Measurements from ENCODE around the gene TPSG1. TPM values are rescaled to one million over a fixed set of nuclear protein-coding genes. Genes with fewer than 3 reads are reported as not detected.

Gene TPSG1
- polyA plus RNA-seq, 1 donor (not counting 4 experiments of a cell fraction or from before 2014, with no cell fraction given): not detected

DNA sequence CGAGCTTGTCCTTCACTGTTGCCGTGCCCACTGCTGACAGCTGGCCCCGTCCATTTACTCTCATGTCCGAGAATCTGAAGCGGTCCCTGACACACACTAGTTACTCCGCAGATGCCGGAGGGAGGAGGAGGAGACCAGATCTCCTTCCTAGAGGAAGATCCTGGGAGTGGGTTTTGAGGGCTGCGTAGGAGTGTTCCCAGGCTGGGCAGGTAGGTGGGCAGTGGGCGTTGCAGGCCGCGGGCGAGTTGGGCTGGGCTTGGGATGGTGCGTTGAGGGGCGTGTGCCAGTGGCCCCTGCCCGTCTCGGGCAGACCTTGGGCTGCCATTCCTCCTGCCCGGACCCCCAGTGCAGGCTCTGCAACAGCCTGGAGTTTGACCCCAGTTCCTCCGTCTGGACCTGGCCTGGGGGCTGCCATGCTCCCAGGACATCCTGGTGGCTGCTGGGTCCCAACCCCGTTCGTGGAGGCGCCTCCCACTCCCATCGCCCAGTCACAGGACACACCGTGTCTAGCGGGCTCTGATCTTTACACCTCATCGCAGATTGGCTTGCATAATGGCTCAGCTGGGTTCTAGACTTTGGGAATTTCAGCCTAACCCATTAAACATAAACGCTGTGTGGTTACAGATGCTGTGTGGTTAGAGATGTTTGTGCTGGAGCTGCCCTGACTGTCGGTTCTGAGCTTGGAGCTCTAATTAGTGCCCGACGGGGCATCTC is 49.3 kb downstream of the TPSG1 start:
- Histone ChIP-seq H3K9ac (ENCODE audit: control insufficient read depth, extremely low read depth, insufficient read depth, low read length) (no peak overlapping the region), H3K9me1 (ENCODE audit: control insufficient read depth, extremely low read depth, insufficient read depth, low read length) (no peaks in the 10 kb centered on the region), H4K20me1 (ENCODE audit: control insufficient read depth, extremely low read depth, insufficient read depth, low read length) (no peaks in the 10 kb centered on the region), H3K4me2 (ENCODE audit: control insufficient read depth, extremely low read depth, insufficient read depth, low read depth, low read length) (no peak overlapping the region), H3K4me1 (ENCODE audit: control insufficient read depth, extremely low read depth, insufficient read depth, low read length) (no peaks in the 10 kb centered on the region), H3K9me3 (ENCODE audit: control insufficient read depth, low read depth, low read length) (no peaks in the 10 kb centered on the region), H3K27me3 (ENCODE audit: control insufficient read depth, extremely low read depth, insufficient read depth, low read length) (no peaks in the 10 kb centered on the region), H2AFZ (ENCODE audit: control insufficient read depth, low read length) (no peak overlapping the region), H3K36me3 (ENCODE audit: control insufficient read depth in 2 of 2, extremely low read depth in 1 of 2, insufficient read depth in 2 of 2, low read length in 2 of 2) (no peaks in the 10 kb centered on the region), H3K27ac (ENCODE audit: control insufficient read depth, insufficient read depth, low read length) (no peak overlapping the region), H3K4me3 (ENCODE audit: control insufficient read depth in 2 of 3, extremely low read depth in 1 of 3, insufficient read depth in 2 of 3, low read depth in 1 of 3, low read length in 3 of 3) (no peak overlapping the region), H3K79me2 (ENCODE audit: control insufficient read depth, insufficient read depth, low read length) (no peaks in the 10 kb centered on the region)
- FAIRE-seq (no peak), DNase-seq (ENCODE audit: low read depth, low spot score) (no peak)
- dilution Hi-C loops (cut with MboI; ENCODE audit: extremely low pct_ligation_motif_present, low sequenced_read_pairs): no loop called here
- TF ChIP-seq, protein P1, sequence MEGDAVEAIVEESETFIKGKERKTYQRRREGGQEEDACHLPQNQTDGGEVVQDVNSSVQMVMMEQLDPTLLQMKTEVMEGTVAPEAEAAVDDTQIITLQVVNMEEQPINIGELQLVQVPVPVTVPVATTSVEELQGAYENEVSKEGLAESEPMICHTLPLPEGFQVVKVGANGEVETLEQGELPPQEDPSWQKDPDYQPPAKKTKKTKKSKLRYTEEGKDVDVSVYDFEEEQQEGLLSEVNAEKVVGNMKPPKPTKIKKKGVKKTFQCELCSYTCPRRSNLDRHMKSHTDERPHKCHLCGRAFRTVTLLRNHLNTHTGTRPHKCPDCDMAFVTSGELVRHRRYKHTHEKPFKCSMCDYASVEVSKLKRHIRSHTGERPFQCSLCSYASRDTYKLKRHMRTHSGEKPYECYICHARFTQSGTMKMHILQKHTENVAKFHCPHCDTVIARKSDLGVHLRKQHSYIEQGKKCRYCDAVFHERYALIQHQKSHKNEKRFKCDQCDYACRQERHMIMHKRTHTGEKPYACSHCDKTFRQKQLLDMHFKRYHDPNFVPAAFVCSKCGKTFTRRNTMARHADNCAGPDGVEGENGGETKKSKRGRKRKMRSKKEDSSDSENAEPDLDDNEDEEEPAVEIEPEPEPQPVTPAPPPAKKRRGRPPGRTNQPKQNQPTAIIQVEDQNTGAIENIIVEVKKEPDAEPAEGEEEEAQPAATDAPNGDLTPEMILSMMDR (optimal IDR thresholded peaks at IDR 0.05 in 1 of 3, IDR thresholded peaks at IDR 0.05 in 1 of 3, conservative IDR thresholded peaks at IDR 0.05 in 1 of 3; ENCODE audit: extremely low read depth in 1 of 3, insufficient read depth in 2 of 3, low read length in 3 of 3): no peak
- TF ChIP-seq EZH2 (IDR thresholded peaks at IDR 0.05; ENCODE audit: low read length): no peak

DNA sequence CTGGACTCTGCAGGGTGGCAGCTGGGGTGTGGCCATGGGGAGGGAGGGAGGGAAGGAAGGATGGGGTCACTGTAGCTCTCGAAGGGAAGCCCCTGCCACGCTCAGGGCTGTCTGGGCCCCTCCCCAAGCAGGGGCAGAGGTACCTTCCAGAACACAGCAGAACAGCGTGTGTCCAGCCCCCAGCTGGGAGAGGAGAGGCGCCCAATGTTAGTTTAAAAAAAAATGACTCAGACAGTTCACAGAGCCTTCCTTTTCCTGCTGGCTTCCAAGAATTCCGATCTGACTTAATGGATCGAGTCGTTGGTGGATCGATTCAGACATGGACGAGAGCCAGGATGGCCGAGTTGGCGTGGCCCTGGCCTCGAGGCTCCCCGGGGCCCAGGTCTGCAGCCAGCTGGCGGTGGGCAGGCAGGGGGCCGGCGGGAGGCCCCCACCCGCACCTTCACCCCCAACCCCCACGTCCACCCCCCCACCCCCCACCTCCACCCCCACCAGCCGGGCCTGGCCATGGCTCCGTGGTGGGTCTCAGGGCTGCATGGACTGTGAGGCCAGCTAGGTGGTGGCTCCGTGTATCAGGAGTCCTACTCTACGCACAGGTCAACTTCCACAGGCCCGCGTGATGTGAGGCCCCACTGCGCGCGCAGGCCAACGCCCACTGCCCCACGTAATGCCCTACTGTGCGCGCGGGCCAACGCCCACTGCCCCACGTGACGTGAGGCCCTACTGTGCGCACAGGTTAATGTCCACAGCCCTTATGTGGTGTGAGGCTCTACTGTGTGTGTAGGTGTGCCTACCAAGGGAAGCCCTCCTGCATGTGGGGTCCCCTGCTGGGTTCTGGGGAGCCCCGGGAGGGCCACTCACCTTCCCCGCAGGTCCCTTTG is 50.4 kb downstream of the TPSG1 start:
- no peaks in the 10 kb centered on the region for H3K27me3 ChIP-seq (ENCODE audit: control insufficient read depth, extremely low read depth, insufficient read depth, low read length)
- no peaks in the 10 kb centered on the region for H3K79me2 ChIP-seq (ENCODE audit: control insufficient read depth, insufficient read depth, low read length)
- dilution Hi-C loops (cut with MboI; ENCODE audit: extremely low pct_ligation_motif_present, low sequenced_read_pairs): no loop called here
- H4K20me1 ChIP-seq (ENCODE audit: control insufficient read depth, extremely low read depth, insufficient read depth, low read length): no peaks in the 10 kb centered on the region
- no peak for TF ChIP-seq EZH2 (IDR thresholded peaks at IDR 0.05; ENCODE audit: low read length)
- TF ChIP-seq, protein P1 (optimal IDR thresholded peaks at IDR 0.05 in 1 of 3, IDR thresholded peaks at IDR 0.05 in 1 of 3, conservative IDR thresholded peaks at IDR 0.05 in 1 of 3; ENCODE audit: extremely low read depth in 1 of 3, insufficient read depth in 2 of 3, low read length in 3 of 3): no peak
- no peak overlapping the region for H3K9ac ChIP-seq (ENCODE audit: control insufficient read depth, extremely low read depth, insufficient read depth, low read length)
- H3K27ac ChIP-seq (ENCODE audit: control insufficient read depth, insufficient read depth, low read length): no peak overlapping the region
- no peak for DNase-seq (ENCODE audit: low read depth, low spot score)
- H3K4me2 ChIP-seq (ENCODE audit: control insufficient read depth, extremely low read depth, insufficient read depth, low read depth, low read length): no peak overlapping the region
- H3K4me3 ChIP-seq (ENCODE audit: control insufficient read depth in 2 of 3, extremely low read depth in 1 of 3, insufficient read depth in 2 of 3, low read depth in 1 of 3, low read length in 3 of 3): no peak overlapping the region
- no peak for FAIRE-seq
- H3K9me1 ChIP-seq (ENCODE audit: control insufficient read depth, extremely low read depth, insufficient read depth, low read length): no peaks in the 10 kb centered on the region
- H3K36me3 ChIP-seq (ENCODE audit: control insufficient read depth in 2 of 2, extremely low read depth in 1 of 2, insufficient read depth in 2 of 2, low read length in 2 of 2): no peaks in the 10 kb centered on the region
- H3K9me3 ChIP-seq (ENCODE audit: control insufficient read depth, low read depth, low read length): no peaks in the 10 kb centered on the region
- no peak overlapping the region for H2AFZ ChIP-seq (ENCODE audit: control insufficient read depth, low read length)
- no peaks in the 10 kb centered on the region for H3K4me1 ChIP-seq (ENCODE audit: control insufficient read depth, extremely low read depth, insufficient read depth, low read length)
